Epithelial cell of proximal tubule (primary cell): Measurements from ENCODE around the gene ITGB3. TPM values are rescaled to one million over a fixed set of nuclear protein-coding genes. Genes with fewer than 3 reads are reported as not detected.
"Not testable (repeated sequence)": the region's sequence is repeated elsewhere in the genome, so short reads cannot be mapped to it uniquely, and the experiment has no call there.

Experiments
- DNase-seq: peaks from one replicate; pipeline ENCODE4 v3.0.0-alpha.2; 2011; ENCODE audit warnings: low read depth
- H3K4me3 ChIP-seq: 2 replicates; pipeline ENCODE4 v1.5.1; 2011; ENCODE audit warnings: low read depth, mild to moderate bottlenecking, low read length
- CTCF ChIP-seq: conservative IDR thresholded peaks from 2 replicates; pipeline ENCODE4 v1.5.1; 2012; ENCODE audit warnings: low read depth, mild to moderate bottlenecking, low read length
- total RNA-seq: library from RNA; depleted of rRNA; stranded (reverse); fragments of >200 nt; gene quantifications from 2 replicates; pipeline ENCODE4 v1.2.3, GENCODE V29; 2015

ITGB3 gene
- total RNA-seq, 1 donor from 2014 or later: 181 TPM

- TF ChIP-seq CTCF: no peak
- no peak overlapping the region for H3K4me3 ChIP-seq
- DNase-seq: no peak
Observed at GRCh38 chr17:47266782-47267181, 13.2 kb downstream of the ITGB3 start.

GRCh38 chr17:47267354-47267828, 13.8 kb downstream of the ITGB3 start:
- H3K4me3 ChIP-seq: no peak overlapping the region
- TF ChIP-seq CTCF: no peak
- peak; percentile 98 for DNase-seq

GRCh38 chr17:47268964-47269363, 15.3 kb downstream of the ITGB3 start:
- DNase-seq, H3K4me3 ChIP-seq: not testable (repeated sequence)

GRCh38 chr17:47269561-47270280, 16.1 kb downstream of the ITGB3 start:
- not testable (repeated sequence) for DNase-seq

GRCh38 chr17:47270946-47271705, 17.5 kb downstream of the ITGB3 start:
- DNase-seq: peak; percentile 73
- TF ChIP-seq CTCF: no peak
- no peak overlapping the region for H3K4me3 ChIP-seq

More at GRCh38 chr17:47269561-47270280, 16.1 kb downstream of the ITGB3 start:
- not testable (repeated sequence) for H3K4me3 ChIP-seq

GRCh38 chr17:47272491-47272890, 18.9 kb downstream of the ITGB3 start:
- no peak for TF ChIP-seq CTCF
- no peak for DNase-seq
- no peak overlapping the region for H3K4me3 ChIP-seq

GRCh38 chr17:47273245-47273644, 19.6 kb downstream of the ITGB3 start:
- no peak overlapping the region for H3K4me3 ChIP-seq
- no peak for DNase-seq
- no peak for TF ChIP-seq CTCF
